ENCODE measurements around the gene AOC3.

- TF ChIP-seq POLR2A (IDR thresholded peaks at IDR 0.05; ENCODE audit: low read length) (no peak), GATA1 (IDR thresholded peaks at IDR 0.05; ENCODE audit: low read depth, low read length) (no peak)
Observed at GRCh38 chr17:42803074-42803883, 47.7 kb upstream of the AOC3 start.
